Calu3 (cell line): Measurements from ENCODE around the gene GLIS1. TPM values are rescaled to one million over a fixed set of nuclear protein-coding genes. Genes with fewer than 3 reads are reported as not detected.

Experiments
- BruUV-seq: library from RNA; stranded (reverse); fragments of 400-500 nt; replicated peaks from 2 replicates; lab custom pipeline; 2021; lab: Mats Ljungman, UMichigan
- CTCF ChIA-PET: fragments of 300-600 bp; sonication (Branson Sonifier 250); formaldehyde crosslinking; loops from one replicate; lab custom pipeline; 2022; ENCODE audit warnings: antibody characterized with exemption; lab: Charles Lee
- DNase-seq: peaks from one replicate; pipeline ENCODE4 v3.0.0; 2022
- H3K27ac Mint-ChIP-seq: one replicate; pipeline ENCODE4 v1.8.0; 2022; ENCODE audit warnings: mixed read lengths; ENCODE audit not compliant: unreplicated experiment
- H3K27me3 Mint-ChIP-seq: one replicate; pipeline ENCODE4 v1.8.0; 2022; ENCODE audit warnings: mixed read lengths; ENCODE audit not compliant: unreplicated experiment
- H3K36me3 Mint-ChIP-seq: one replicate; pipeline ENCODE4 v1.8.0; 2022; ENCODE audit warnings: mild to moderate bottlenecking, moderate library complexity, mixed read lengths; ENCODE audit not compliant: insufficient read depth, unreplicated experiment
- H3K4me1 Mint-ChIP-seq: one replicate; pipeline ENCODE4 v1.8.0; 2022; ENCODE audit warnings: mild to moderate bottlenecking, low read depth, mixed read lengths; ENCODE audit not compliant: unreplicated experiment
- H3K4me3 Mint-ChIP-seq: one replicate; pipeline ENCODE4 v1.8.0; 2022; ENCODE audit warnings: mild to moderate bottlenecking, low read depth, moderate library complexity, mixed read lengths; ENCODE audit not compliant: unreplicated experiment
- H3K9me3 Mint-ChIP-seq: one replicate; pipeline ENCODE4 v1.8.0; 2022; ENCODE audit warnings: low read depth, mixed read lengths; ENCODE audit not compliant: unreplicated experiment
- CTCF ChIP-seq: fragments of 200-600 bp; IDR thresholded peaks from one replicate; pipeline ENCODE4 v1.8.0; 2022; ENCODE audit warnings: antibody characterized with exemption; ENCODE audit not compliant: unreplicated experiment
- intact Hi-C: fragments of 100-400 bp; cut with micrococcal nuclease; formaldehyde crosslinking; loops from one replicate; pipeline ENCODE4 v1.10.0; 2022; ENCODE audit not compliant: unreplicated experiment
- total RNA-seq: library from RNA; stranded (reverse); gene quantifications from 2 replicates; pipeline ENCODE4 v1.2.3, GENCODE V29; 2022

The GLIS1 gene
- total RNA-seq, 1 experiment from 2014 or later = not detected

DNA sequence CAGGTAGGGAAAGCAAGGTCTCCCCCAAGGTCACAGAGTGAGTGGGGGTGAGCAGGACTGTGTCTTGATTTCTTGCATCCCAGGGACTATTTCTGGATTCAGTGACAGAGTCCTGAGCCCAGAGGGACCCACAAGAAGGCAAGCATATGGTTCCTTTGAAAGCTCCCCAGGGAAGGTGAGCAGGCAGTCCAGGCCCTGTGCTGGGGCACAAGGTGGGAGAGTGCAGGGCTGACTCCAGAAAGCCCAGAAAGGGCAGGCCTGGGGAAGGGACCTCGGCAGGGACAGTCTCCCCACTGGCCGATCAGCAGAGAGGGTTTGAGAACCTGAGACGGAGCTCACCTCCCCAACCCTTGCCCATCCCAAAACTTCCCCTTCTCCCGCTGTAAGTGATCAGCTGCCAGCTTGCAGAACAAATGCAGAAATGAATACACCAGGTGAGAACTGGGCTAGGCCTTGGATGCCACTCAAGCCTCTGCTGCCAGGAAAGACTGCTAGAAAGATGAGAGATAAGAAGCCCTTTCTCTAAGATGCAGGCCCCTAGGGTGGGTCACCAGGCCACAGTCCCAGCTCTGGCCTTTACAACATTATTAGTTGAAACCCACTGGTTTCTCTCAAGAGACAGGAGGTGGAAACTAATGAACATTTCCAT, 121.0 kb downstream of the GLIS1 start:
- CTCF ChIA-PET = interaction anchor here (0.5 kb wide), 1 partner anchor 161 kb away, joined by 3 read pairs; no protein-coding TSS in a partner anchor
- Mint-ChIP-seq H3K27me3 (peaks cover 40% of the 10 kb centered on the region), H3K4me1 (no peaks in the 10 kb centered on the region), H3K4me3 (no peak overlapping the region), H3K27ac (no peak overlapping the region), H3K9me3 (no peaks in the 10 kb centered on the region), H3K36me3 (peaks cover 4% of the 10 kb centered on the region)
- TF ChIP-seq CTCF = no peak
- intact Hi-C loops = no loop called here
- no TSS peak for BruUV-seq
- no peak for DNase-seq

- no peak overlapping the region for H3K27ac Mint-ChIP-seq
- intact Hi-C loops = no loop called here
- no peak for TF ChIP-seq CTCF
- H3K4me1 Mint-ChIP-seq = no peaks in the 10 kb centered on the region
- peaks cover 46% of the 10 kb centered on the region for H3K27me3 Mint-ChIP-seq
- no peak for DNase-seq
- no peaks in the 10 kb centered on the region for H3K9me3 Mint-ChIP-seq
- no peak overlapping the region for H3K4me3 Mint-ChIP-seq
- peaks cover 4% of the 10 kb centered on the region for H3K36me3 Mint-ChIP-seq
- BruUV-seq = no TSS peak
- CTCF ChIA-PET = no interaction called here
These were observed 121.6 kb downstream of the GLIS1 start for GRCh38 chr1:53617382-53617781.

GRCh38 chr1:53616927-53617326, 122.0 kb downstream of the GLIS1 start:
- Mint-ChIP-seq H3K27ac (no peak overlapping the region), H3K9me3 (no peaks in the 10 kb centered on the region), H3K4me1 (no peaks in the 10 kb centered on the region), H3K27me3 (peaks cover 50% of the 10 kb centered on the region), H3K36me3 (peaks cover 4% of the 10 kb centered on the region), H3K4me3 (no peak overlapping the region)
- no TSS peak for BruUV-seq
- no peak for DNase-seq
- no peak for TF ChIP-seq CTCF
- CTCF ChIA-PET = no interaction called here
- intact Hi-C loops = no loop called here

GRCh38 chr1:53616511-53616910, 122.5 kb downstream of the GLIS1 start:
- DNase-seq = no peak
- Mint-ChIP-seq H3K9me3 (no peaks in the 10 kb centered on the region), H3K27ac (no peak overlapping the region), H3K4me3 (no peak overlapping the region), H3K4me1 (no peaks in the 10 kb centered on the region), H3K27me3 (peaks cover 55% of the 10 kb centered on the region), H3K36me3 (peaks cover 4% of the 10 kb centered on the region)
- CTCF ChIA-PET = no interaction called here
- TF ChIP-seq CTCF = no peak
- intact Hi-C loops = no loop called here
- no TSS peak for BruUV-seq
